ENCODE data around the gene SERPING1. TPM values are rescaled to one million over a fixed set of nuclear protein-coding genes. Genes with fewer than 3 reads are reported as not detected.

SERPING1 gene
- total RNA-seq = 5.1 and 28.6 TPM in 2 replicates

DNA sequence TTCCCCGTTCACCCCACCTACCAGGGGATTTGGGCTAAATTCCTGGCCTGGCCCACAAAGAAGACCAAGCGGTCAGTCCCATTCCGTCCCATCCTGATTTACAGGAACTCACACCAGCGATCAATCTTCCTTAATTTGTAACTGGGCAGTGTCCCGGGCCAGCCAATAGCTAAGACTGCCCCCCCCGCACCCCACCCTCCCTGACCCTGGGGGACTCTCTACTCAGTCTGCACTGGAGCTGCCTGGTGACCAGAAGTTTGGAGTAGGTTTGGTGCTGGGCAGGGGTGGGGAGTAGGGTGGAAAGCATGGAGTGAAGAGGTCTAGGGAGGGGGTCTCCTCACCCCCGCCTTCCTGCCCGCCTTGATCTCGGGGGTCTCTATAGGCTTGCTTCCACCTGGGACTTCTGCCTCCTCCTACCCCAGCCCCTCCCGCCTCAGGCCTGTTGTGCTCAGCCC, at the start of gene SERPING1:
Gene SERPING1 (plus strand): TSS at position 225 of the 455 bp plus-strand sequence. CDS start 586 bp downstream, outside the sequence.

DNA sequence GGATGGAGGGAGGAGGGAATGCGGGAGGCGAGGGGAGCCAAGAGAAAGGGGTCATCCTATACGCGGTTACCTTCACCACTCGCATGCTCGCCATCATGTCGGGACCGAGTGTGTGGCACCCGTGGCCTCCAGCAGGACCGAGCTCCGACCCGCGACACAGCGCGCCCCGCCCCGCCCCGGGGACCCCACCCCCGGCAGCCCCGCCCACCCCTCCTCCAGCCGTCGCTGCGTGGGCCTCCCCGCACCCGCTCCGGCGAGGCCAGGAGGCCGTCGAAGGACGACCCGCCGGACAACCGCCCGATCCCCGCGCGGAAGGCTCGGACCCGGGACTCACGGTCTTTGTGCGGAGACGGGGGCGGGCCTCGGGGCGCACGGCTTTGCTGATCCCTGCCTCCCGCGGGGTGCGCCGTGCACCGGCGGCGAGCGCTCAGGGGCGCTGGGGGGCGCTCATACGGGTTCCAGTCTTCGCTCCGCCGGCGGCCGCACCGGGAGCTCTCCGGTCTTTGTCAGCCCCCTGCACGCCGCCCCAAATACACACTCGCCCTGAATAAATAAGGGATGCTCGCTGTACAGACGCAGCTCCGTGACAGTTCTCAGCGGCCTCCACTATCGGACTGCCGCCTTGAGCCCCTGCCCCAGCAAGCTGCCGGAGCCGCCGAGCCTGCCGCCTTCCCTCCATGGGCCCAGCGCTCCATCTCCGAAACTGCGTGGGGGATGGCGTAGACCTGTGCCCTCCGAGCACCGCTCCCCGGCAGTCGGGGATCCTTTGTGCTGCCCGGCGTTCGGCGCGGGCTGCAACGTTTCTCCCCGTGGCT, 29.8 kb upstream of the SERPING1 start, which contains the start of gene UBE2L6:
Gene UBE2L6 (minus strand): TSS at position 158 of the 815 bp plus-strand sequence. CDS start 61 bp downstream, at position 97.

DNA sequence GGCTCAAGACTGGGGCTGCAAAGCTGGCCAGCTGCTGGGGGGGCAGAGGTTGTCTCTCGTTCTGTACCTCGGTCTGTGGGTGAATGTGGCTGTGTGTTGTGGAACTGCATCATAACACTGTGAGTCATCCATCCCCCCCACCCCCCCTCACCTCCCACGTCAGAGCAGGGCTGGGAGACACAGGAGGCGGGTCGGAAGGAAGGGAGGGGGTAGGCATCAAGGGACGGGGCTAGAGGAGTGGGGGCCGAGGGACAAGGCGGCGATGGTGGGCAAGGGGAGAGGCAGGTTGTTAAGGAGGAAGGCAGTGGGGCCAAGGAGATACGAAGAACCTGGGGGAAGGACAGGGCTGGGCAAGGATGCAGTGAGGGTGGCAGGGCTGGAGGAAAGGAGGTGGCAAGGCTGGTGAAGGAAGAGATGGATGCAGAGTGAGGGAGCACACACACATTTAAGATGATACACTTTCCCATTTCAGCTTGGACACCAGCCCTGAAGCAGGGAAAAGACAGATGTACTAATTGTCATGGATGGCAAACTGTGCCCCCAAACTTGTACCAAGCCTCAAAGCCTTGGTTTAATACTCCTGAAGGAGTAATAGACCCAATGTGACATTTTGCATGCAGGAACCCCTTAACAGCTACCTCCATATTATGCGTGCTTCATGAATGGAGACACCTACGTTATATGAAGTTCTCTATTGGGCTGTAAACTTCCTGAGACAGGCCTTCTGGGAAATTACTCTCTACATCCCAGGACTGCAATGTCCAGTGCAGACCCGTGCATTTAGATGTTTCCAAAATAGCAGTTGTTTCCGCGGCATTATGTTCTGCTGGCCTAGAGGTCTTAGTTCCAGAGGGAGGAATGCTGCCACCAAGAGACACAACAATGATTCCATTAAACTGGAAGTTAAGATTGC, 52.6 kb downstream of the SERPING1 start, which contains the start of gene YPEL4:
Gene YPEL4 (minus strand): TSS at position 87 of the 913 bp plus-strand sequence. CDS start 2,805 bp downstream, outside the sequence.

DNA sequence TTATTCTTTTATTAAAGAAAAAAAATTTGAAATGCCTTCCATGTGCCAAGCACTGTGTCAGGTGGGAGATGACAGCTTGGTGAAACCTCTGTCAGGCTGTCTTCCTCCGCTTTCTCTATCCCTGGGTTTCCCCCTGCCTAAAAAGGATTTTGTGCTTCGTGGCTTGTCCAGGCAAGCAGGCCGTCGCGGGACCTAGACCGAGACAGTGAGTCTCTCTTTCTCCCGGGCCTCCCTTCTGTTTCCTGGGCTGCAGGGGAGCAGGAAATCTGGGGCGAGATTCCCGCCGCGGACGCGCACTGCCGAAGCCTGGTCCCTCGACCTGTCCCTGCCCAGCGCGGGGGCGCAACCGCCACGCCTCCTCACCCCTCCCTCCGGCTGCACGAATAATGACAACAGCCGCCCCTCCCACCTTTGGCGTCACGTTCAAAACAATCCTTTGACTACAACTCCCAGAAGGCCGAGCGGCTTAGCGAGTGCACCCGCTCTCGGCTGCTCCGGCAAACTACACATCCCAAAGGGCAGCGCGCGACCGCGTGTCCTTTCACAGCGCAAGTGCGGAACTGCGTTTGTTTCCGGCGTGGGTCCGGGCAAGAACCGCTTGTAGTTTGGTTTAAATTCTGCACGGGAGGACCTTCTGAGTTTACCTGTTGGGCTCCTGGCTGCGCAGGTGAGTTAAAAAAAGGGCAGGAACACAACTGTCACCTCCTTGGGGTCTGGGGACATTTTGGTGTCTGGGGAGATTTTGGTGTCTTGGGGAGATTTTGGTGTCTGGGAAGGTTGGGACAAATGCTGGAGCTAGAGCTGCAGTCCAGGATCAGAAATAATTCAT, 59.9 kb downstream of the SERPING1 start, which contains the start of gene CLP1:
Gene CLP1 (plus strand): TSS at position 569 of the 829 bp plus-strand sequence. CDS start 1,715 bp downstream, outside the sequence.

Other genes starting within 250 kb of the SERPING1 start
- not detected in 2 replicates for gene PRG3, start 216.5 kb upstream of the SERPING1 start, total RNA-seq
- not detected in 2 replicates for gene PRG2, start 207.0 kb upstream of the SERPING1 start, total RNA-seq
- gene SLC43A3, start 170.6 kb upstream of the SERPING1 start, total RNA-seq = 15.7 and 44.2 TPM in 2 replicates
- 0.16 and 4.4 TPM in 2 replicates for gene RTN4RL2, start 137.2 kb upstream of the SERPING1 start, total RNA-seq
- gene SLC43A1, start 82.0 kb upstream of the SERPING1 start, total RNA-seq = 9.8 and 12.4 TPM in 2 replicates
- gene TIMM10, start 66.9 kb upstream of the SERPING1 start, total RNA-seq = 37.6 and 71.2 TPM in 2 replicates
- gene SMTNL1, start 60.1 kb upstream of the SERPING1 start, total RNA-seq = not detected in 2 replicates
- gene UBE2L6, start 30.0 kb upstream of the SERPING1 start, total RNA-seq = 11.9 and 50.8 TPM in 2 replicates
- gene YPEL4, start 52.2 kb downstream of the SERPING1 start, total RNA-seq = 0.38 TPM in 1 of 2 replicates, not detected in the other
- gene CLP1, start 60.1 kb downstream of the SERPING1 start, total RNA-seq = 13.6 and 14.7 TPM in 2 replicates
- 45.6 and 59.2 TPM in 2 replicates for gene ZDHHC5, start 70.4 kb downstream of the SERPING1 start, total RNA-seq
- 33.6 and 36.5 TPM in 2 replicates for gene MED19, start 114.5 kb downstream of the SERPING1 start, total RNA-seq
- 54.0 and 69.1 TPM in 2 replicates for gene TMX2, start 114.9 kb downstream of the SERPING1 start, total RNA-seq
- 141 and 172 TPM in 2 replicates for gene SELENOH, start 143.8 kb downstream of the SERPING1 start, total RNA-seq
- gene BTBD18, start 154.1 kb downstream of the SERPING1 start, total RNA-seq = not detected in 2 replicates
- gene CTNND1, start 164.1 kb downstream of the SERPING1 start, total RNA-seq = 76.8 and 97.1 TPM in 2 replicates